GM21390 (cell line): ENCODE measurements around the gene ADGRD2.

ENCODE experiments used
- ATAC-seq: cut with Tn5 transposase; IDR thresholded peaks from one replicate; pipeline ENCODE4 v1.9.1; 2021; ENCODE audit not compliant: unreplicated experiment

Gene ADGRD2

DNA sequence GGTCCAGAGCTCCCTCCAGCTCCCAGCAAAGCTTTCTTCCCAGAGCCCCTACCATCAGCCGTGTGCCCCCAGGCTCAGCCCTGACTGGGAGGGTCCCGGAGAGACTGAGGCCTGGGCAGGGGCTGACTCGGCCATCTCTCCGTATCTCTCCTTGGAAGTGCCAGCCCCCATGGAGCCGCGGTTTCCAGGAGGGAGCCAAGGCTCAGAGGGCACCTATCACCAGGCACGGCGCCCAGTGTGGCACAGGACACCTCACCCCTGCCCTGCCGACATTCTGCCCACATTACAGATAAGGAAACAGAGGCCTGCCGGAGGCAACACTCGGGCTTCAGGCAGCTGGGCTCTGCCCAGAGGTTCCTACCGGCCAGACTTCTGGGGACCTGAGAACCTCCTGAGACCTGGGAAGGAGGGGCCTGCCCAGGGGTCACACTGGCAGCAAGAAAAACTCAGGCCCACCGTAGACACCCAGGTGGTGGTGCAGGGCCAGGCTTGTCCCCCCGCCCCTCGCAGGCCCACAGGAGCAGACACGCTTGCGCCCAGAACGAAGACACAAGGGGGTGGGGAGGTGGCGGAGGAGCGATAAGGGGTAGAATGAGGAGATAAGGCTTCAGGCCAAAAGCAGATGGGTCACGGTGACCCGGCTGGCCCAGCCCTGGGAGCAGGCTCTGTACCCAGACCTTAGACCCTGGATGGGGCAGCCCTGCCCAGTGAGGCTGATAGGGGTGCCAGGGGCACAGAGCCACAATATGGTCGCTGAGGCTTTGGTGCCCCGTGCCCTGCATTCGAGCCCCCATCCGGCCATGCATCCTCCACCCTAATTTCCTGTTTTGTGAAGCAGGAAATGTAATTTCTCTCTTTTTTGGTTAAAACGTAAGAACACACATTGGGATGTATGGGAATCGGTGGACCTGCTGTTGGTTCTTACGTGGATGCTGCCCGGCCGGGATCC lies 45.1 kb downstream of the ADGRD2 start:
- no peak for ATAC-seq

DNA sequence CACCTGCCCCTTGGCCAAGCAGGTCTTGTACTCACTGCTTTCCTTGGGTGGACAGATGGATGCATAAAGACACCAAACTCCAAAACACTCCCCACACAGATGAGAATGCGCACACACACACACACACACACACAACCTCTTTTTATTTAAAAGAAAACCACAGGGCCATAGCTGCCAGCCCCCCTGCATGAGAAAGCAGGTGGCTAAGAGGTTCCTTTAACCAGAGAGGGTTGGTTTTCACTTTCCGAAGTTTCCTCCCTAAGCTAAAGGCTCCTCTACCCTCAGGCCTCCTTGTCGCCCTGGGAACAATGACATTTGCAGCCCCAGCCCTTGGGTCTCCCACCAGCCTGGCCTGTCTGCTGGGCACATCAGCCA lies 45.8 kb downstream of the ADGRD2 start:
- ATAC-seq: no peak

DNA sequence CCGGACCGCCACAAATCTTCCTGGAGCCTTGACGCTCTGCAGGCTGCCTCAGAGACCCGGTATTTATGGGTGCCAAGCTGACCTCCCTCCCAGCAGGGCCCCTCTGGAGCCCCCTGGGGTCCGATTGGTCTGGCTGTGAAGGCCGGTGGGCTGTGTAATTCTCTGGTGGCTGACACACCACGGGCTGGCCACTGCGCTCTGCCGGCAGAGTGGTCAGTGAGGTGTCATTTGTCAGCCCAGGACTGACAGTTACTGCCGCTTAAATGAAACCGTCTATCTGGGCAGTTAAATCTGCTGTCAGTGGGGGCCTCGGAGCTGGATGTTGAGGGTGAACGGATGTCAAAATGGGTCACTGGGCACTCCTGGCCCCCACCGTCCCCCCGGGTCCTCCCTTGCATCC lies 46.2 kb downstream of the ADGRD2 start:
- ATAC-seq: no peak

DNA sequence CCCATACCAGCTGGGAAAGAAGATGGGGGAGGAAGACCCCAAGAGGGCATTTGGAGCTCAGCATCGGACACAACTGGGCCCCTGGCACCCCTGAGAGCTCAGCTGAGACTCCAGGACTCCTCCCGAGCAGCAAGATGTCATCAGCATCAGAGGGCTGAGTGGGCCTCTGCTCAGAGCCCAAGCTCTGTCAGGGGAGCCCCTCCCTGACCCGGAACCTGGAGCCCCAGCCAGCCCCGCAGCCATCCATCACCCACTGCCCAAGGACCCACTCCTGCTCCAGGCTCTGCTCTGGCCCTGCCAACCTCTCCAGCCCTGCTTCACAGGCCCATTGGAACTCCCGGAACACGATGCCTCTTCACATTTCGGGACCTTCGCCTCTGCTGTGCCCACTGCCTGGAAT lies 47.2 kb downstream of the ADGRD2 start:
- no peak for ATAC-seq

DNA sequence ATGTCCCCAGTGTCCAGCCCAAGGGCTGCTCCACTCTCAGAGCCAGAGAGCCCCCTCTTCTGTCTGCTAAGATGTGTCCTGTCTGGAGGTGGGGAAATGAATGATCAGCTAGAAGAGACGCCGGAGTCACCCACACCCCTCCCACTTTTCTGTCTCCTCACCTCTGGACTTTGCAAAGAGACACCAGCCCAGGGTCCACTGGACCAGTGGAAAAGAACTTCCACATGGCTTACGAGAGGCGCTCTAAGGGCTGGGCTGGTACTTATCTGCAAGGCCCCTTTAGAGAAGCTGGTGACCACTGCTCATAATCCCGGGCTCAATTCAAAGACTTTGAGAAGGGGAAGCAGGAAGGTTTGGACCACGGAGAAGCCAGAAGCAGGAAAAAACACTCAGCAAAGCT lies 47.8 kb downstream of the ADGRD2 start:
- ATAC-seq: no peak

DNA sequence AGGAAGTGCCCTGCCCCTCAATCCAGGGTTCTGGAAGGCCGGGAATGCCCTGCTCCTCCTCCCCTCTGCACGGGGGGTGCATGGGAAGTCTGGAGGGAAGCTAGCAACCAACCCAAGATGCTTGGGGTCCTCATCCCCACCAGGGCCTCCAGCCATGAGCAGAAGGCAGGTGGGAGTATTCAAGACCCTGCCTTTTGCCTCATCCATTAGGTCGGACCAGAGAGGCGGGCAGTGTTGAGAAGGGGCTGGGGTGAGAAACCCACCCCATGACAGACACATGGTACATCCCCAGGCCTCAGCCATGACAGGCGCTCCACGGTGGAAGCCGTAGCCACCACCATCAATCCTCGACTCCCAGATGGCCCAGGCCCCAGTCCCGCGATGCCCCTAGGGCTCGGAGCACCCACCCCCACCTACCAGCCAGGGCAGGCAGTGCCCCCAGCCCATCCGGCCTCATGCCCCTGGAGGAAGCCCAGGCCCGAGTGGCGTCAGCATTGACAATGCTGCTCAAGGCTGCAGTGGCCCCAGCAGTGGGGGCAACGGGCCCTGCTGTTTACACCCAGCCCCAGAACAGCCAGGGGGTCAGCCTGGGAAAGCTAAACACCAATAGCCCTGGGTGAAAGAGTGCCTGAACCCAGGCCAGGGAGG lies 48.4 kb downstream of the ADGRD2 start:
- no peak for ATAC-seq

DNA sequence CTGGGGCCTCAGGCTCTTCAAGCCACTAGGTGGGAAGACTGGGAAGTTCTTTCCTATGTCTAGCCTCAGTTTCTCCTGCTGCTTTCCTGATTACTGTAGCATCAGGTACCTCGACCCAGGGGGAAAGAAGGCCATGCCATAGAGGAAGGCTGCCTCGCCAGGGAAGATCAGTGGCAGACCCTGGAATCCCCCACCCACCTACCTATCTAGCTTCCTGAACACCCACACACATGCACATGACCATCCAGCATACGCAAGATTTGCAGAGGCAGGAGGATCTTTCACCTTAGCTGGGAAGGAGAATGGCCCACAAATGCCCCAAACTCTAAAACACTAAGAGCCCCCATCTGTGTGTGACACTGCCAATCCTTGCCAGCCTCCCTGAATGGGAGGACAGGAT lies 49.0 kb downstream of the ADGRD2 start:
- ATAC-seq: no peak

DNA sequence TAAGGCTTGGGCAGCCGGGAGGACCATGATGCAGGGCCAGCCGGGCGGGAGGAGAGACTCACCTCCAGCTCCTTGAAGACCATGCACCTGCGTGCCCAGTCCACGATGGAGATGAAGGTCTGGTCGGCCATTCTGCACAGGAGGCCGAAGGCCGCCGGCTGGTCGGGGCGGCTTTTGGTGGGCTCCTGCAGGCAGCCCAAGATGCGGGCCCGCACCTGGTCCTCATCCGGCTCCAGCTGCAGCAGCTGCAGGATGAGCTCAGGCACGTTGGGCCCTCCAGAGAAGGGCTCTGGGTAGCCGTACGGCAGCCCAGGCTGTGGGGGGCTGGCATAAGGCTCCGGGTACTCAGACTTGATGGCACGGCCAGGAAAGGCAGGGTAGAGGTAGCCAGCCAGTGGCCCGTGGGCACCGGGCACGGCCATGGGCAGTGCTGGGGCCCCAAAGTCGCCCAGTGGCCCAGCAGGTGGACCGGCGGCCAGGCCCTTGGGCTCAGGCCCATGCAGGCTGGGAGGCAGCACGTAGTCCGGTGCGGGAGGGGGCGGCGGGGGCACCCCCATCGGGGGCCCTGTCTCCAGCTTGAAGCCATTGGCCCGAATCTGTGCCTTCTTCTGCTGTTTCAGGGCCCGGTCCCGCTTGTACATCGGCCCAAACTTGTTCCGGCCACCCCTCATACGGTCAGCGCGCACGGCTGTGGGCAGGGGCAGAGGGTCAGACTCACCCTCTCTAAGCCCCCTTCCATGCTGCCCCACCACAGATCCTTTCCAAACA lies 50.0 kb downstream of the ADGRD2 start:
- ATAC-seq: no peak

DNA sequence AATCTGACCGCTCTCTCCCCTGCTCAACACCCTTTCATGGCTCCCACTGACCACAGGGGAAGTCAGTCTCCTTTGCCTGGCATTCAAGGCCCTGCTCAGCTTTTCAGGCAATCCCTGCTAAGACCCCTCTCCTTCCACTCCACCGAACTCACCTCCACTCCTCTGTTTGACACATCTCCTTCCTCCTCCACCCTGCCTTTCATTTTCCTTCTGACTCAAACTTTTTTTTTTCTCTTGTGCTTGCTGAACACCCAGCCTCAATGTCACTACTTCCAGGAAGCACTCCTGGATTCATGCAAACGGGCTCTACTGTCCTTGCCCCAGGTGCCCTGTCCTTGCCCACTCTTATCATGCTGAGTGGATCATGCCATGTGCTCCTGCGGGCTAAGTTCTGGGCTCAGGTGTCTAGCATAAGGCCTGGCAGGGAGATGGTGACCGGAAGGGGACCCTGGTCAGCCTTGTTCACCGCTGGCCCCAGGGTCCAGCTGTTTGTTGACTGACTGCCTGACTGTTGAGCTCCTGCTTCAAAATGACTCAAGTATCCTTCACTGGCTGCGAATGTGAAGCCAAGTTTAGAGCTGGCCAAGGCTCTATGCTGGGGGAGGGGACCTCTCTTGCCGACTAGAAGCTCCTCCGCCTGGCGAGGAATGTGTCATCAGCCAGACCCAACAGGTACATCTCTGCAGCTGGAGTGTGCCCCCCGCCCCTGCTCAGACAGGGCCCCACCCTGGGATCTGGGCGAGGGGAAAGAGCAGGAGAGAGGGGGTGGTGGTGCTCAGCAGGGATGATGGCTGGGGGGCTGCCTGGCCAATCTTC lies 50.8 kb downstream of the ADGRD2 start:
- ATAC-seq: no peak

DNA sequence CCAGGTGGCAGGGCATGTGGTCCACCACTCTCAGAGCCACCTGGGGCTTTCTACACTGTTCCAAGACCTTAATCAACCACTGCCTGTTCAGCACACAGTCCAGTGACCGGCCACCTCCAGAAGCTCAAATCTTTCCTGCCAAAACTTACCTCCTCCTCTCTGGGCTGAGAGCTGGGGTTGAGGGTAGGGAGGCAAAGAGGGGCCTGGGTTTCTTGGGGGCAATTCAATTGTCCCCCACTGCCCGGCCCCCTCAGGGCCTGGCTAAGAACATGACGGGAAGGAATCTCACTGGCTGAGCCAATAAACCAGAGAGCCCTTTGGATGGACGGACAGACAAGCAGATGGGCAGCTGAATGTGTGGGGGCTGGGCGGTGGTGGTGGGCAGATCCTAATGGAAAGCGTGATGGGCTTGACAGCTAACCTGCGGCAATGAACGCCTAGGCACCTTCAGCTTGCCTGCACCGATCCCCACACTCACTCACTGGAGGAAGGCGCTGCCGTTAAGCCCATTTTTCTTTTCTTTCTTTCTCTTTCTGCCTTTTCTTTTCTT lies 51.6 kb downstream of the ADGRD2 start:
- no peak for ATAC-seq

DNA sequence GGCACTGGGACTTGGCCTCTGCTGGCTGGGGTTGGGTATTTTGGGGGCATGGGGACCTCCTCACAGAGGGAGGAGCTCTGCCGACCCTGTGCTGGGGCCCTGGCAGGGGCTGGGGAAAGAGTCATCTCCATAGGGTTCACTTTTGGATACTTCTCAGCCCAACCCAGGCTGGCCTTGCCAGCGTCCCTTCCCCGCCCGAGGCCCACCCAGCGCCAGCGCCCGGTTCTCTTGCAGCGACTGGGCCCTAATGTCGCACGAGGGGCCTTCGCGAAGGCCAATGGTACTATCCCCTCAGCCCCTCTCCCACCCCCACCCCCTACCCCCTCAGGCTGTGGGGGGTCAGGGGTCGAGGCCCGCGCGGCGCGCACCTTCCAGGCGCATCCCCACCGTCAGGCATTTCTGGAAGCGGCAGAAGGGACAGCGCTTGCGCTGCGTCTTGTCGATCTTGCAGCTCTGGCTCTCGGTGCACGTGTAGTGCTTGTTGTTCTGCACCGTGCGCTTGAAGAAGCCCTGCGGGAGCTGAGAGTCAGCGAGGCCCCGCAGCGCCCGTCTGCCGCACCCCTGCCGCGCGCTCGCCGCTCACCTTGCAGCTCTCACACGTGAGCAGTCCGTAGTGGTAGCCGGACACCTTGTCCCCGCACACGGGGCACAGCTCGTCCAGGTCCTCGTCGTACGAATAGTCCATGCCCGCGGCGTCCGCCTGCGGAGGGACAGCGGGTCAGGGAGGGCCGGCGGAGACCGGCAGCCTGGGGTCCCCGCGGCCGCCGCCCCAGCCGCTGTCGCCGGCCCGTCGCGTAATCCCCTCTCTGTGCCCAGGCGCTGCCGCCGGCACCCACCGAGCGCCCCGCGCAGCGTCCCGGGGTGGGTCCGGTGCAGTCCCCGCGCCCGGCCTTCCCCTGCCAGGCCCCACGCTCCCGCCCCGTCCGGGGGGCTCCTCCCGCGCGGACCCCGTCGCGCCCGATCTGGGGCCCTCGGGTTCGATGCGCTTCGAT lies 52.8 kb downstream of the ADGRD2 start:
- ATAC-seq: no peak

DNA sequence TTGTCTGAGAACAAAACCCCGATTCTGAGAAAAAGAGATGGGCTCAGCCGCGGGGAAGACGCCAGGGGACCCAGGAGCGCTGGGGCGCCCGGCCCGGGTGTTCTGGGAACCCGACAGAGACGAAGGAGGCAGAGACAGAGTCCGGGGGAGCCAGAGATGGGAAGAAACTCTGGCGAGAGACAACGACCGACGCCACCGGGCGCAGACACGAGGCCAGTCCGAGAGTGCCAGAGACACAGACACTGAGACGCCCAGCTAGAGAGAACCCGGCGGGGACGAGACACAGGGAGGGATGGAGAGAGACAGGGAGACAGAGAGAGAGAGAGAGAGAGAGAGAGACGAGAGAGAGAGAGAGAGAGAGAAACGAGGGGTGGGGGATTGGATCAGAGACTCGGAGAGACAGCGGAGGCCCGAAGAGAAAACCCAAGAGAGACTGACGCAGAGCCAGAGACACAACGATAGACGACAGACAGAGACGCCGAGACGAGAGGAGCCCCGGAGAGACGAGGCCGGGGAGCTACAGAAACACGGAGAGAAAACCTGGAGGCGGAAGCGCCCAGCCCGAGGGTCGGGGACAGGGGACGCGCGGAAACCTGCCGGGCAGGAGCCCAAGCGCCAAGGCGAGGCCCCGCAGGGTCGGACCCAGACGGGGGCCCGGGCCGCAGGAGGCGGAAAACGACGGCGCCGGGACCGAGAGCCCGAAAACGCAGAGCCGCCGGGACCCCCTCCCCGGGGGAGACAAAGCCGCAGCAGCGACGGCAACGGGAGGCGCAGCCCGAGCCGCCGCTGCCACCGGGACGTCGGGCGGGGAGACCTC lies 53.7 kb downstream of the ADGRD2 start:
- no peak for ATAC-seq

DNA sequence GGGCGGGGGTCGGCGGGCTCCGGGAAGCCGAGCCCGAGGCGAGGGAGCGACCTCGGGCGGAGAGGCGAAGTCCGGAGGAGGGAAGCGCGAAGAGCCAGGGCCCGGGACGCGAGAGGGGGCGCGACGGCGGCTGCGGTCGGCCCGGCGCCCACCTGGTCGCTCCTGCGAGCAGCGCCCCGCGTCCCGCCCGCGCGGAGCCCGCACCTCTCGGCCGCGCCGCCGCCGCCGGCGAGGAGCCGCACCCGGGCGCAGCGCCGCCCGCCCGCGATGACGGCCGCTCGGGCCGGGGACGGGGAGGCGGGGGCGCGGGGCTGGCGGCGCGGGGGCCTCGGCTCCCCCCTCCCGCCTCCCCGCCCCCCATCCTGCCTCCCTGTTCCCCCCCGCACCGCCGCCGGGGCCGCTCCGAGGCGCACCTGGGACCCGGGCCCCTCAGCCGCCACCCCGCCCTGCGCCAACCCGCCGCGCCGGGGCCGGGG lies 54.3 kb downstream of the ADGRD2 start:
- no peak for ATAC-seq

DNA sequence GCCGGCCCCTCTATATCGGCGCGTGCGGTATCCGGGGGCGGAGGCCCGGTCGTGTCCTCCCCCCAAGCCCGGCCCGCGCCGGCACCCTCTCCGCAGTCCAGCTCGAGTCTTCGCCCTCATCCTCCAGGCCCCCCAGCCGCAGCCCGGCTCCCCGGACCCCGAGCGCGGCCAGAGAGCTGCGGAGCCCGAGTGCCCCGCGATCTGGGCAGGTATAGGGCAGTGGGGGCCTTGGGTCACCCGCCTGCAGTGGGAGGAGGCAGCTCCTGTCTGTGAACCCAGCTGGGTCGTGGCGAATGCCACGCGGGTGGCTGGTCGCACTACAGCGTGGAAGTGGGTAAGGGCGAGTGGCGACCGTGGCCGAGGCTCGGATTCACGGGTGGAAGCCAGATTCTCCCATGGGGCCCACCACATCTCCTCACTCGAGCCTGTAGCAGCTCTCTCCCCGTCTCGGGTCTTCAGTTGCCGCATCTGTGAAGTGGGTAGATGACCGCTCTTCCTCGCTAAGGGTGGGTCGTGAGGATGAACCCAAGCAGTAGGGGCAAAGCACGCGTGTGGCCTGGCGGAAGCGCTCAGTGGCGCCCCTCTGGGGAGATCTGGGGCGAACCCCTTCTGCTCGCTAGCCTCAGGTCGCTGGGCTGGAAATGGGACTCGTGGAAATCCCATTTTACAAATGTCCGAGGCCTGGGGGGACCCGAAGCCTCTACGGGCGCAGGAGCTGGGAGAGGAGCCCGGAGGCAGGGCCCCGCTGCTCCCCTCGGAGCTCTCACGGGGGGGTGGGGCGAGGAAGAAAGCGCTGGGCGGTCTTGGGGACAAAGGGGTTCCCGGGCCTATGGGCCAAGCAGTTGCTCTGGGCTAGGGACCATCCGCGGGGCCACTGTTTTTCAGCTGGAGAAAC lies 55.0 kb downstream of the ADGRD2 start:
- no peak for ATAC-seq

DNA sequence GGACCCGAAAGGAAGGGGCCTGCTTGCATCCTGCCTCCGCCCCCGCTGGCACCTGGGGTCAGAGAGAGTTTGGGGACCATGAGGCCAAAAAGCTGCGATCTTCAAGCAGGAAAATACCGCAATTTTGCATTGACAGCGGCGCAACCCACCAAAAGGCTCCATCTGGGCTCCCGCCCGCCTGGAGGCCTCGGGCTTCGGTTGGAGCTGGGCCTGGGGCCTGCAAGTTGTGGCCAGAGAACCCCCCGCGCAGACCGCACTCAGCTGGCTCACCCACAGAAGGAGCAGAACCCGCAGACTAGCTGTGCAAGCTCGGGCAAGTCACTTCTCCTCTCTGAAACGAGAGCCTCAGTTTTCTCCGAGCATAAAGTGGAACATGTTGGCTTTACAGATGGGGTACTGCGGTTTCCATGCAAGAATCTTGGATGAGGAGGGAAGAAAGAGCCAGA lies 55.7 kb downstream of the ADGRD2 start:
- ATAC-seq: no peak

DNA sequence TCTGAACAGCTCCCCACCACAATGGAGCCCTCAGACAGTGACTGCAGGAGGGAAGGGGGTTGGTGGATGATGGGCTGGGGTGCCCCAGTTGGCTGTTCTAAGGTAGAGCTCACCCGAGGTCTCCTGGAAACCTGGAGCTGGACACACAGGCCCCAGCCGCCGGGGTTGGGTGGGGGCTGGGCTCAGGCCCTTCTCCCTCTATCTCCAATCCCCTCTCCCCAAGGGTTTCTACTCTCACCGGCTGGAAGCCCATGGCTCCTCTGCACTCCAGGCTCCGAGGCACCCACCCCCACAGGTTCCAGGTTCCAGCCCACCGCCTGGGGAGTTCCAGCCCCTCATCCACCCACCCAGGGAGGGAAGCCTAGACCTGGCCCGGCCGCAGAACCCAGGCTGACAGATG lies 56.2 kb downstream of the ADGRD2 start:
- no peak for ATAC-seq
